Activated CD4-positive, alpha-beta T cell treated with anti-CD3 and anti-CD28 coated beads for 24 hours (primary cell): ENCODE data around the gene FUT7.

Experiments
- DNase-seq, 2 donors: peaks; one replicate each; pipeline ENCODE4 v3.0.0-alpha.2; 2020; ENCODE audit warnings: low read depth in 2 of 2

The FUT7 gene

GRCh38 chr9:137049544-137050449 is 17.9 kb upstream of the FUT7 start:
- peak; percentile 38 to 69 for DNase-seq

GRCh38 chr9:137048655-137049543 is 17.0 kb upstream of the FUT7 start:
- no peak for DNase-seq

GRCh38 chr9:137046088-137046787 is 14.3 kb upstream of the FUT7 start, which contains the start of gene NPDC1:
Gene NPDC1 (minus strand): TSS chr9:137046177. CDS start chr9:137045989, 188 bp downstream.
- DNase-seq: peak; percentile 71 to 79

GRCh38 chr9:137045294-137046087 is 13.6 kb upstream of the FUT7 start:
- DNase-seq: no peak

GRCh38 chr9:137044502-137045177 is 12.8 kb upstream of the FUT7 start:
- DNase-seq: no peak

GRCh38 chr9:137044037-137044436 is 12.1 kb upstream of the FUT7 start:
- DNase-seq: no peak

GRCh38 chr9:137042751-137043727 is 11.2 kb upstream of the FUT7 start:
- no peak for DNase-seq

GRCh38 chr9:137041124-137041523 is 9.2 kb upstream of the FUT7 start:
- no peak for DNase-seq

- no peak for DNase-seq
Measured at GRCh38 chr9:137040568-137040967, 8.7 kb upstream of the FUT7 start.

- DNase-seq: no peak
Measured at GRCh38 chr9:137039611-137040366, 7.9 kb upstream of the FUT7 start.

- no peak for DNase-seq
Measured at GRCh38 chr9:137038916-137039315, 7.0 kb upstream of the FUT7 start.

- no peak for DNase-seq
Measured at GRCh38 chr9:137037483-137037882, 5.6 kb upstream of the FUT7 start.

- DNase-seq: no peak
Measured at GRCh38 chr9:137037035-137037434, 5.1 kb upstream of the FUT7 start.

GRCh38 chr9:137035937-137036336 is 4.0 kb upstream of the FUT7 start:
- no peak for DNase-seq

- DNase-seq: no peak
Measured at GRCh38 chr9:137035507-137035834, 3.6 kb upstream of the FUT7 start.

GRCh38 chr9:137034709-137035506 is 3.0 kb upstream of the FUT7 start:
- peak; percentile 83 to 89 for DNase-seq

GRCh38 chr9:137034039-137034708 is 2.3 kb upstream of the FUT7 start:
- DNase-seq: no peak
